ENCODE measurements around the gene LMBR1.

LMBR1 gene

GRCh38 chr7:156759579-156760202 is 133.3 kb downstream of the LMBR1 start:
- Histone ChIP-seq H3K36me3 (ENCODE audit: low read length) (peaks cover 35% of the 10 kb centered on the region), H3K4me2 (ENCODE audit: low read depth, low read length, poor library complexity, severe bottlenecking) (no peak overlapping the region), H3F3A (ENCODE audit: insufficient read depth) (no peaks in the 10 kb centered on the region)

DNA sequence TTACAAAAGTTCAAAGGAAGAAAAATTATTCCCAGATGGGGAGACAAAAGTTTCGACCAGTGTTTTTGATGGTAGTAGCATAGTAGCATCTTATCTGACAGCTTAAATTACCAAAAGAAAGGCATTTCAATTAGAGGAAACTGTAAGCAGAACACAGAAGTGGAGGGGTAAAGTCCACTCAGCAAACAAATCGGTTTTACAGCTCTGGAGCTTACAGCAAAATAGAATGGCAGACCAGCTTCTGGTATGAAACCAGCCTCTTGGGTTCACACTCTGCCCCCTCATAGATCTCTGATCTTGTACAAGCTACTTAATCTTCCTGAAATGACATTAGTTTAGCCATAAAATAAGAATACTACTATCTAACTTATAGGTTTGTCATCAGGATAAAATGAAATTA is 133.8 kb downstream of the LMBR1 start:
- Histone ChIP-seq H3F3A (ENCODE audit: insufficient read depth) (no peaks in the 10 kb centered on the region), H3K27me3 (ENCODE audit: low read length) (no peaks in the 10 kb centered on the region), H3K27ac (ENCODE audit: low read depth, low read length) (no peak overlapping the region), H3K9me2 (replicated peaks; ENCODE audit: insufficient read depth, low read length) (no peaks in the 10 kb centered on the region), H3K4me2 (ENCODE audit: low read depth, low read length, poor library complexity, severe bottlenecking) (no peak overlapping the region), H3K9me3 (ENCODE audit: insufficient read depth, low read length) (peaks cover 17% of the 10 kb centered on the region; the same call in 1 of the 2 replicates), H3K79me2 (ENCODE audit: insufficient read depth, low read length) (no peaks in the 10 kb centered on the region), H3K4me3 (ENCODE audit: insufficient read depth, low read length, poor library complexity, severe bottlenecking) (no peak overlapping the region), H3K36me3 (ENCODE audit: low read length) (peaks cover 35% of the 10 kb centered on the region), H4K20me1 (ENCODE audit: low read depth, low read length) (no peaks in the 10 kb centered on the region), H2AFZ (ENCODE audit: low read depth, low read length, severe bottlenecking) (no peak overlapping the region), H3K9ac (ENCODE audit: low read length) (no peak overlapping the region)
- TF ChIP-seq EZH2phosphoT487 (conservative IDR thresholded peaks at IDR 0.05; ENCODE audit: low read length) (no peak), CTCF (IDR thresholded peaks at IDR 0.05; ENCODE audit: insufficient read depth, low read length, poor library complexity, severe bottlenecking) (no peak)

More at GRCh38 chr7:156759579-156760202, 133.3 kb downstream of the LMBR1 start:
- Histone ChIP-seq H3K9me3 (ENCODE audit: insufficient read depth, low read length) (peaks cover 17% of the 10 kb centered on the region; the same call in 1 of the 2 replicates), H3K27ac (ENCODE audit: low read depth, low read length) (no peak overlapping the region), H3K27me3 (ENCODE audit: low read length) (no peaks in the 10 kb centered on the region), H3K4me3 (ENCODE audit: insufficient read depth, low read length, poor library complexity, severe bottlenecking) (no peak overlapping the region), H3K9ac (ENCODE audit: low read length) (no peak overlapping the region), H3K79me2 (ENCODE audit: insufficient read depth, low read length) (no peaks in the 10 kb centered on the region), H3K9me2 (replicated peaks; ENCODE audit: insufficient read depth, low read length) (no peaks in the 10 kb centered on the region), H4K20me1 (ENCODE audit: low read depth, low read length) (no peaks in the 10 kb centered on the region), H2AFZ (ENCODE audit: low read depth, low read length, severe bottlenecking) (no peak overlapping the region)
- TF ChIP-seq CTCF (IDR thresholded peaks at IDR 0.05; ENCODE audit: insufficient read depth, low read length, poor library complexity, severe bottlenecking) (no peak), EZH2phosphoT487 (conservative IDR thresholded peaks at IDR 0.05; ENCODE audit: low read length) (no peak)

DNA sequence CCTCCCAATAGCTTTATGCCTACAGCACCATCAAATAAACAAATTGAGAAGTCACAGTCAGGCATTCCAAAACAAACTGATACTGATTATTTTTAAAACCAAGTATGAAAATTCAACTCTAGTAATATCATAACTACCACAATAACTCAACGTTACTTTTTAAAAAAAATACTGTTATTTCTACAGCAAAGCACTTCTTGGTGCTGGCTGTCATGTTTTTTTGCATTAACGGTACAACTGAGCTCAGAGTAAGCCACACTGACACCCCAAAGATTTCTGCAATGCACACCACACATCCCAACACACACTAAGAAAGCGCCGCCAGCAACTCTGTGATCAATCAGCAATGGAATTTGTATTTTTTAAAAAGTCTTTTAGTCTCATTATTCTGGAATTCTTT is 138.8 kb downstream of the LMBR1 start:
- H3K36me3 ChIP-seq (ENCODE audit: low read length), result peaks cover 12% of the 10 kb centered on the region; the same call in 1 of the 2 replicates
- H3K9ac ChIP-seq (ENCODE audit: low read length), result no peak overlapping the region
- peaks cover 5% of the 10 kb centered on the region; the same call in 1 of the 2 replicates for H3K9me3 ChIP-seq (ENCODE audit: insufficient read depth, low read length)
- TF ChIP-seq CTCF (IDR thresholded peaks at IDR 0.05; ENCODE audit: insufficient read depth, low read length, poor library complexity, severe bottlenecking) (no peak), EZH2phosphoT487 (conservative IDR thresholded peaks at IDR 0.05; ENCODE audit: low read length) (no peak)
- no peak overlapping the region for H3K4me2 ChIP-seq (ENCODE audit: low read depth, low read length, poor library complexity, severe bottlenecking)
- no peaks in the 10 kb centered on the region for H3K9me2 ChIP-seq (replicated peaks; ENCODE audit: insufficient read depth, low read length)
- no peak overlapping the region for H3K4me3 ChIP-seq (ENCODE audit: insufficient read depth, low read length, poor library complexity, severe bottlenecking)
- no peaks in the 10 kb centered on the region for H3K27me3 ChIP-seq (ENCODE audit: low read length)
- H3F3A ChIP-seq (ENCODE audit: insufficient read depth), result no peaks in the 10 kb centered on the region
- no peaks in the 10 kb centered on the region for H3K79me2 ChIP-seq (ENCODE audit: insufficient read depth, low read length)
- no peak overlapping the region for H2AFZ ChIP-seq (ENCODE audit: low read depth, low read length, severe bottlenecking)
- no peak overlapping the region for H3K27ac ChIP-seq (ENCODE audit: low read depth, low read length)
- H4K20me1 ChIP-seq (ENCODE audit: low read depth, low read length), result no peaks in the 10 kb centered on the region
